ENCODE measurements around the gene CCDC51. TPM values are rescaled to one million over a fixed set of nuclear protein-coding genes. Genes with fewer than 3 reads are reported as not detected.
"Not testable (repeated sequence)": the region's sequence is repeated elsewhere in the genome, so short reads cannot be mapped to it uniquely, and the experiment has no call there.

Gene CCDC51, protein sequence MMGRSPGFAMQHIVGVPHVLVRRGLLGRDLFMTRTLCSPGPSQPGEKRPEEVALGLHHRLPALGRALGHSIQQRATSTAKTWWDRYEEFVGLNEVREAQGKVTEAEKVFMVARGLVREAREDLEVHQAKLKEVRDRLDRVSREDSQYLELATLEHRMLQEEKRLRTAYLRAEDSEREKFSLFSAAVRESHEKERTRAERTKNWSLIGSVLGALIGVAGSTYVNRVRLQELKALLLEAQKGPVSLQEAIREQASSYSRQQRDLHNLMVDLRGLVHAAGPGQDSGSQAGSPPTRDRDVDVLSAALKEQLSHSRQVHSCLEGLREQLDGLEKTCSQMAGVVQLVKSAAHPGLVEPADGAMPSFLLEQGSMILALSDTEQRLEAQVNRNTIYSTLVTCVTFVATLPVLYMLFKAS
- polyA plus RNA-seq (2013, experiment 1 of 2) = 16.5 TPM
- 14.6 TPM for polyA plus RNA-seq (2013, experiment 2 of 2)

DNA sequence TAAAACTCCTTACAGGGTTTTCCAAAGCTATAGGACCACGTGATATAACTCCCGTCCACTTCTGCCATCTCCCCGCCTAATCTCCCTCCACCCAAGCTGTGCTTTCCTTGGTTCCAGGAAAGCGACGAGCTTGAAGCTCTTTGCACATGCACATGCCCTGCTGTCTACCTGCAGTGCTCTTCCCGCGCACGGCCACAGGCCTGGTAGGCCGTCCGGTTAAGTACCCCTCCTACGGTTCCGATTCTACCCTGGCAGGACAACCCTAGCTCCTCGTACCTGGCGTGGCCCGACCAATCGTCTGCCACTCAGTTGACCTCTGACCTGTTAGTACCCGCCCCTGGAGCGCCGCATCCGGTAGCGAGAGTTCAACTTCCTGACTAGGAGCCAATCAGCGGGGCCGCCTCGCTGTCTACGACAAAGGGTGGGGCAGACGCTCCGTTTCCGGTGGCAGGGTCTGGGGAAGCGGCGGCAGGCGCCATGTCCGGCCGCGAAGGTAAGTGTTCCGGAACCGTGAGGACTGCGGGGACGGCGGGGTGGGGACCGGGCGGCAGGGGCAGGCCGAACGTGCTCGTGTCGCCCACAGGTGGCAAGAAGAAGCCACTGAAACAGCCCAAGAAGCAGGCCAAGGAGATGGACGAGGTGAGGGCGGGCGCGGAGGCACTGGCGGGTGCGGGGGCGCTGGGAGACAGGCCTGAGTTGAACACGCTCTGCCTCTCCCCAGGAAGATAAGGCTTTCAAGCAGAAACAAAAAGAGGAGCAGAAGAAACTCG lies at the start of gene CCDC51, which contains the start of gene TMA7:
CCDC51 (minus strand) TSS at position 300 of the 770 bp plus-strand sequence. CDS start 4,991 bp downstream, outside the sequence.
TMA7 (plus strand) TSS at position 438 of the 770 bp plus-strand sequence; CDS start at position 478, 40 bp downstream.
- 0 to 1% methylated on average over 50 to 53 of the region's 54 CpGs for WGBS, 2 experiments (ENCODE audit: insufficient coverage in 2 of 2)
- Histone ChIP-seq H3K4me1 (ENCODE audit: control insufficient read depth, insufficient read depth, low read length, poor library complexity, severe bottlenecking) (peaks cover 13% of the 10 kb centered on the region), H3K4me3 (ENCODE audit: extremely low read depth, insufficient read depth, low read length, poor library complexity, severe bottlenecking) (peak within 1 kb of the TSS; percentile 98), H3K27ac (ENCODE audit: low read depth, low read length, severe bottlenecking) (peak within 1 kb of the TSS; percentile 76), H3K9me3 (ENCODE audit: control insufficient read depth, low read length) (no peaks in the 10 kb centered on the region), H3K36me3 (ENCODE audit: control insufficient read depth, insufficient read depth, low read length) (peaks cover 40% of the 10 kb centered on the region)

DNA sequence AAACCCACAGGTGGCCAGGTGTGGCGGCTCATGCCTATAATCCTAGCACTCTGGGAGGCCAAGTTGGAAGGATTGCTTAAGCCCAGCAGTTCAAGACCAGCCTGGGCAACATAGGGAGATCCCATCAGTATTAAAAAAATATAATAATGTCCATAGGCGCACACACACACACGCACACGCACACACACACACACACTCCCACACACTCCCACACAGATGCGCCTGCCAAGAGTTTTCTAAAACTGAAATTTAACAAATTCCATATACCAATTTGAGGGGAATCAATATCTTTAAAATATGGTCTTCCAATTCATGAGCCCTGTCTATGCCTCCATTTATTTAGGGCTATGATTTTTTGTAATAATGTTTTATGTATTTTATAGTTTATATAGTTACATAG lies 47.0 kb upstream of the CCDC51 start:
- 78 to 100% methylated on average over 2 to 3 of the region's 5 CpGs for WGBS, 2 experiments (ENCODE audit: insufficient coverage in 2 of 2)

DNA sequence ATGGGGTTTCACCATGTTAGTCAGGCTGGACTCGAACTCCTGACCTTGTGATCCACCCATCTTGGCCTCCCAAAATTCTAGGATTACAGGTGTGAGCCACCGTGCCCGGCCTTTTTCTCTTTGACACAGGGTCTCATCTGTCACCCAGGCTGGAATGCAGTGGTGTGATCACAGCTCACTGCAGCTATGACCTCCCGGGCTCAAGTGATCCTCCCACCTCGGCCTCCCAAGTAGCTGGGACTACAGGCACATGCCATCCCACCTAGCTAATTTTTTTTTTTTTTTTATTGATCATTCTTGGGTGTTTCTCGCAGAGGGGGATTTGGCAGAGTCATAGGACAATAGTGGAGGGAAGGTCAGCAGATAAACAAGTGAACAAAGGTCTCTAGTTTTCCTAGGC lies 42.9 kb upstream of the CCDC51 start:
- not testable (repeated sequence) for H3K4me3 ChIP-seq (ENCODE audit: extremely low read depth, insufficient read depth, low read length, poor library complexity, severe bottlenecking)
- 100% methylated on average over 3 of the region's 6 CpGs for whole genome bisulfite sequencing, 2 experiments (ENCODE audit: insufficient coverage in 2 of 2)

More for the DNA sequence above, 47.0 kb upstream of the CCDC51 start:
- Histone ChIP-seq H3K9me3 (ENCODE audit: control insufficient read depth, low read length) (no peaks in the 10 kb centered on the region), H3K36me3 (ENCODE audit: control insufficient read depth, insufficient read depth, low read length) (peaks cover 3% of the 10 kb centered on the region), H3K4me1 (ENCODE audit: control insufficient read depth, insufficient read depth, low read length, poor library complexity, severe bottlenecking) (no peaks in the 10 kb centered on the region), H3K4me3 (ENCODE audit: extremely low read depth, insufficient read depth, low read length, poor library complexity, severe bottlenecking) (no peak overlapping the region), H3K27ac (ENCODE audit: low read depth, low read length, severe bottlenecking) (no peak overlapping the region)

DNA sequence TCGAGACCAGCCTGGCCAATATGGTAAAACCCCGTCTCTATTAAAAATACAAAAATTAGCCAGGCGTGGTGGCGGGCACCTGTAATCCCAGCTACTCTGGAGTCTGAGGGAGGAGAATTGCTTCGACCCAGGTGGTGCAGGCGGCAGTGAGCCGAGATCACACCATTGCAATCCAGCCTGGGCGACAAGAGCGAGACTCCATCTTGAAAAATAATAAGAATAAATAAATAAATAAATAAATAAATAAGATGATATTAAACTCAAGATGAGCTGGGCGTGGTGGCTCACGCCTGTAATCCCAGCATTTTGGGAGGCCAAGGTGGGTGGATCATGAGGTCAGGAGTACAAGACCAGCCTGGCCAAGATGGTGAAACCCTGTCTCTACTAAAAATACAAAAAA lies 41.0 kb upstream of the CCDC51 start:
- H3K9me3 ChIP-seq (ENCODE audit: control insufficient read depth, low read length); H3K27ac ChIP-seq (ENCODE audit: low read depth, low read length, severe bottlenecking); H3K4me1 ChIP-seq (ENCODE audit: control insufficient read depth, insufficient read depth, low read length, poor library complexity, severe bottlenecking); H3K4me3 ChIP-seq (ENCODE audit: extremely low read depth, insufficient read depth, low read length, poor library complexity, severe bottlenecking): not testable (repeated sequence)
- WGBS, 2 experiments (ENCODE audit: insufficient coverage in 2 of 2) = 93 to 100% methylated on average over 3 to 4 of the region's 11 CpGs
- H3K36me3 ChIP-seq (ENCODE audit: control insufficient read depth, insufficient read depth, low read length) = peaks cover 10% of the 10 kb centered on the region

More for the DNA sequence above, 42.9 kb upstream of the CCDC51 start:
- not testable (repeated sequence) for H3K27ac ChIP-seq (ENCODE audit: low read depth, low read length, severe bottlenecking); H3K4me1 ChIP-seq (ENCODE audit: control insufficient read depth, insufficient read depth, low read length, poor library complexity, severe bottlenecking); H3K9me3 ChIP-seq (ENCODE audit: control insufficient read depth, low read length)
- peaks cover 10% of the 10 kb centered on the region for H3K36me3 ChIP-seq (ENCODE audit: control insufficient read depth, insufficient read depth, low read length)

DNA sequence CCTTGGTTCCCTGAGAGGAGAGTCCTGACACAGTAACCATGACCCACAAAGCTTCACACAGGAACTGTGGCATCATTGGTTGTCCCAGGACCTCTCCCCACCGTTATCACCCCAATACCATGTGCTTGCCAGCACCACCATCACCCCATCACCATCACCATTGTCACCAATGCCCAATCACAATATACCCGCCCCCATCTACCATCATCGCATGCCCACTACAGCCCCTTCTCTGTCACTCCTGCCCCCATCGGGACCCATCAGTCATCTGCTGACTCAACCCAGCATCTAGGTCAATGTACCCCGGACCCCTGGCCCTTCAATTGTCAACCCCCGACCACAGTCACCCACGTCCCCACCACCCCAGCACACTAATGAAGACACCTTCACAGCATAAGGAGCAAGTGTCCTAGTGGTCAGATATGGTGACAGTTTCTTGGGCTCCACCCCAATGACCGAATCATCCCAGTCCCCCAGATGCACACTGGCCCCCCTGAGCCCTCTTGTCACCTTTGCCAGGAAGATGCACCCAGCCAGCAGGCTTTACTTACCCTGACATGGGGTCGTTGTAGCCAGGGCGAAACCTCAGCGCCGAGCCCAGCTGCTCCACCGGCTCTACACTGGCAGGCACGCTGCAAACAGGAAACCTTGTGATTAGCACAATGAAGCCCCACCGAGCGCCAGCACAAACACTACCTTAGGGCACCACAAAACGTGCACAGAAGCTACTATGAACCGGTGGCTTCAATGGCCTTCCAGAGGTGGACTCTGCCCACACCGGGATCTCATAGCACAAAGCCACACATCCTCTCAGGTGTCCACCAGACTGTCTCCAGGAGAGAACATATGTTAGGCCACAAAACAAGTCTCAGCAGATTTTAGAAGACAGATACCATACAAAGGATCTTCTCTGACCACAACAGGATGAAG lies 39.0 kb upstream of the CCDC51 start:
- H3K4me3 ChIP-seq (ENCODE audit: extremely low read depth, insufficient read depth, low read length, poor library complexity, severe bottlenecking) = no peak overlapping the region
- 90 to 91% methylated on average over 15 to 19 of the region's 19 CpGs for WGBS, 2 experiments (ENCODE audit: insufficient coverage in 2 of 2)
- no peaks in the 10 kb centered on the region for H3K9me3 ChIP-seq (ENCODE audit: control insufficient read depth, low read length)
- peaks cover 10% of the 10 kb centered on the region for H3K36me3 ChIP-seq (ENCODE audit: control insufficient read depth, insufficient read depth, low read length)
- peaks cover 4% of the 10 kb centered on the region for H3K4me1 ChIP-seq (ENCODE audit: control insufficient read depth, insufficient read depth, low read length, poor library complexity, severe bottlenecking)
- no peak overlapping the region for H3K27ac ChIP-seq (ENCODE audit: low read depth, low read length, severe bottlenecking)

DNA sequence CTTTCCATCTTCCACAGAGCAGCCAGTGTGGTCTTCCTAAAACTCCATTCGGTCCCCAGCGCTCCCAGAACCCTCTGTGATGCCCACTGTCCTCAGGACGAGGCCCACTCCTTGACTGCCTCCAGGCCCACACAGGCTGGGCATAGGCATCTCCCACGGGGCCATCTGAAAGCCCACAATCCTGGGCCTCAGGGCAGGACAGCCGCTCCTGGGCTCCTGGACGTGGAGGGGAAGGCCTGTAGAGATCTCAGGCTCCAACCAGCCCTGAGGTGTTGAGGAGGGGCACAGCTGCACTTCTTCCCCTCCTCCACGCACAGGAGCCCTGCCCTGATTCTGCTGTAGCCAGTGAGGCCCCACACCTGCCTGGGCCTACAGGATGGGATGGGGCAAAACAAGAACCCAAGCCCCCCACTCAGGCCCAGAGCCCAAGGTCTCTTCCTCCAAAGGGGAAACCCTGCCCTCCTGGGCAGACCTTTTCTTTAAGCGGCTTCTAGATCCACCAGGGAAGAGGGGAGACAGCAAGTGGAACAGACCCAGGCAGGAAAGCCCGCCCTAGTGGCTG lies 38.1 kb upstream of the CCDC51 start:
- Histone ChIP-seq H3K4me1 (ENCODE audit: control insufficient read depth, insufficient read depth, low read length, poor library complexity, severe bottlenecking) (peaks cover 10% of the 10 kb centered on the region), H3K9me3 (ENCODE audit: control insufficient read depth, low read length) (no peaks in the 10 kb centered on the region), H3K27ac (ENCODE audit: low read depth, low read length, severe bottlenecking) (no peak overlapping the region), H3K36me3 (ENCODE audit: control insufficient read depth, insufficient read depth, low read length) (peaks cover 10% of the 10 kb centered on the region), H3K4me3 (ENCODE audit: extremely low read depth, insufficient read depth, low read length, poor library complexity, severe bottlenecking) (no peak overlapping the region)
- WGBS, 2 experiments (ENCODE audit: insufficient coverage in 2 of 2) = 82 to 91% methylated on average over 5 to 8 of the region's 9 CpGs

DNA sequence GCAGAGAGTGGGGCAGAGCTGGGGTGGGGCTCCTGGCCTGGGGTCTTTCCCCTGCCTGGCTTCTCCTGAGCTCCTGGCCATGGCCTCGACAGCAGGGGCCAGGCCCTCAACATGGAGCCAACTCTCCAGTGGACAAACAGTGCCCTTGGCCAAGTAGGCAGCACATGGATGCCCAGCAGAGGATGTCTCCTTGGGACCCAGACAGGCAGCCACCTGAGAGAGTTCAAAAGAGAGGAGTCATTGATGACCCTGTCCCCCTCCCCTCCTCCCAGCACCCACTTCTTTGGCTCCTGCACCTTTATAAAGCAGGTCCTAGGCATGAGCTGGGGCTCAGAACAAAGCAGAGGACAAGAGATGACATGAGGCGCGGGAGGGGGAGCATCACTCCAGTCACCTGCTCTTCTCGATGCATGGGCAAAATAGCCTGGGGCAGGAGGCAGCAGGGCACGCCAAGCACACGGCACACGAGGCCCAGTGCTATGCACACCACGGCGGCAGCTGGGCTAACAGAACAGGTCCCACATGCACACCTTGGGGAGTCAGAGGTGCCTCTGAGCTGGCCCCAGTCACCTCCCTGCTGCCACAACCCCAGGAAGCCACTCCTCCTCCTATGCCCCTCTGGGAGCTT lies 36.6 kb upstream of the CCDC51 start:
- no peak overlapping the region for H3K4me3 ChIP-seq (ENCODE audit: extremely low read depth, insufficient read depth, low read length, poor library complexity, severe bottlenecking)
- 93 to 94% methylated on average over 9 of the region's 9 CpGs for WGBS, 2 experiments (ENCODE audit: insufficient coverage in 2 of 2)

DNA sequence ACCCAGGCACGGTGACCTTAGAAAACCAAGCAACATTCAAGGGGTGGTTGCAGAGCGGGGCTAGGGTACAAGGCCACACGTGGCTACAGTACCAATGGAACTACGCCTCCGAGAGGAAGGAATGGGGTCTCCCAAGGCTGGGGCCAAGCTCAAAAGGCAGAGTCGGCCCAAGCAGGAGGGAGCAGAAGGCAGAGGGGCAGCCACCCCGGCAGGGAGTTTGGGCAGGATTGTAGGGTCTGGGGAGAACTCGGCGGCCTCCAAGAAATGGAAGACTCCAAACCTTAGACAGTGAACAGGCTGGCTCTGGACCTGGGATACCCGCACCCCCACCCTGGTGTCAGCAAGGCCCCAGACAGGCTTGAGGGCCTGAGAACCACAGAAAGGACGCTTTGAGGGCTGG lies 35.3 kb upstream of the CCDC51 start:
- Histone ChIP-seq H3K36me3 (ENCODE audit: control insufficient read depth, insufficient read depth, low read length) (peaks cover 13% of the 10 kb centered on the region), H3K9me3 (ENCODE audit: control insufficient read depth, low read length) (no peaks in the 10 kb centered on the region), H3K4me1 (ENCODE audit: control insufficient read depth, insufficient read depth, low read length, poor library complexity, severe bottlenecking) (peaks cover 17% of the 10 kb centered on the region), H3K4me3 (ENCODE audit: extremely low read depth, insufficient read depth, low read length, poor library complexity, severe bottlenecking) (no peak overlapping the region), H3K27ac (ENCODE audit: low read depth, low read length, severe bottlenecking) (no peak overlapping the region)
- 68 to 73% methylated on average over 9 to 11 of the region's 11 CpGs for WGBS, 2 experiments (ENCODE audit: insufficient coverage in 2 of 2)

More for the DNA sequence above, 36.6 kb upstream of the CCDC51 start:
- H3K27ac ChIP-seq (ENCODE audit: low read depth, low read length, severe bottlenecking) = no peak overlapping the region
- H3K36me3 ChIP-seq (ENCODE audit: control insufficient read depth, insufficient read depth, low read length) = peaks cover 10% of the 10 kb centered on the region
- H3K4me1 ChIP-seq (ENCODE audit: control insufficient read depth, insufficient read depth, low read length, poor library complexity, severe bottlenecking) = peaks cover 14% of the 10 kb centered on the region
- H3K9me3 ChIP-seq (ENCODE audit: control insufficient read depth, low read length) = no peaks in the 10 kb centered on the region

DNA sequence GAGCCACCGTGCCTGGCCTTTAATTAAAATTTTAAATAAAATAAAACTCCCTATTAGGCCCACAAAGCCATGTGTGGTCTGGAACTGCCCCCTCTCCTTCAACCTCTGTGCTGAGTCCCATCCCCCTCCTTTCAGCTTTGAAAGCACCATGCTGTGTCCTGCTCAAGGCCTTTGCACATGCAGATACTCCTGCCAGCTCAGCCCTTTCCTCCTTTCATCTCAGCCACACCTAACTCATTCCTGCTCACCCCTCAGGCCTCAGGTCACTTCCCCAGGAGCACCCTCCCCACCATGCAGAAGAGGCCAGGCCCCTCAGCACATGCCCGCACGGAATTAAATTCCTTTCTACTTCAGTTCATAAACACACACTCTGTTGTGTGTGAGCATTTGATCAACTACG lies 34.7 kb upstream of the CCDC51 start:
- 13 to 32% methylated on average over 2 to 3 of the region's 4 CpGs for WGBS, 2 experiments (ENCODE audit: insufficient coverage in 2 of 2)
- no peak overlapping the region for H3K4me3 ChIP-seq (ENCODE audit: extremely low read depth, insufficient read depth, low read length, poor library complexity, severe bottlenecking)
- peaks cover 17% of the 10 kb centered on the region for H3K4me1 ChIP-seq (ENCODE audit: control insufficient read depth, insufficient read depth, low read length, poor library complexity, severe bottlenecking)
- peaks cover 19% of the 10 kb centered on the region for H3K36me3 ChIP-seq (ENCODE audit: control insufficient read depth, insufficient read depth, low read length)
- no peak overlapping the region for H3K27ac ChIP-seq (ENCODE audit: low read depth, low read length, severe bottlenecking)
- no peaks in the 10 kb centered on the region for H3K9me3 ChIP-seq (ENCODE audit: control insufficient read depth, low read length)
